H1 (cell line): Measurements from ENCODE around the gene RTN4RL2. TPM values are rescaled to one million over a fixed set of nuclear protein-coding genes. Genes with fewer than 3 reads are reported as not detected.

ENCODE experiments used
- CTCF ChIA-PET: fragments of 300-600 bp; sonication (Branson Sonifier 250); formaldehyde crosslinking; loops from one replicate; lab custom pipeline; 2021; ENCODE audit not compliant: partially characterized antibody; lab: Charles Lee
- POLR2A ChIA-PET: fragments of 300-600 bp; sonication (Branson Sonifier 250); formaldehyde crosslinking; loops from one replicate; lab custom pipeline; 2021; ENCODE audit warnings: inconsistent platforms; ENCODE audit not compliant: partially characterized antibody; lab: Charles Lee
- DNase-seq, 2 experiments: peaks; one replicate each; pipeline versions ENCODE4 v3.0.0 to v3.0.0-alpha.2; 2010 to 2022; ENCODE audit warnings: low spot score in 2 of 2, low read depth in 1 of 2, mixed read lengths in 1 of 2
- FAIRE-seq: peaks from 2 replicates; lab custom pipeline; 2011; peaks lifted over from hg19 to GRCh38; lab: Jason Lieb, UNC
- H2AFZ ChIP-seq: 2 replicates; pipeline ENCODE4 v1.8.1; 2012; ENCODE audit warnings: low read length, inconsistent platforms
- H2AK5ac ChIP-seq: 2 replicates; pipeline ENCODE4 v1.6.1; 2013; ENCODE audit warnings: low read depth, low read length
- H2BK120ac ChIP-seq: replicated peaks from 2 replicates; pipeline ENCODE3; 2013; ENCODE audit warnings: low read depth, low read length, inconsistent platforms
- H2BK12ac ChIP-seq: 2 replicates; pipeline ENCODE4 v1.6.1; 2013; ENCODE audit warnings: low read depth, low read length
- H2BK15ac ChIP-seq: 2 replicates; pipeline ENCODE4 v1.6.1; 2013; ENCODE audit warnings: low read length
- H2BK20ac ChIP-seq: 2 replicates; pipeline ENCODE4 v1.6.1; 2013; ENCODE audit warnings: low read length
- H2BK5ac ChIP-seq: 2 replicates; pipeline ENCODE4 v1.6.1; 2013; ENCODE audit warnings: low read depth, low read length
- H3K14ac ChIP-seq: 2 replicates; pipeline ENCODE4 v1.6.1; 2013; ENCODE audit warnings: inconsistent platforms; ENCODE audit not compliant: insufficient read length
- H3K18ac ChIP-seq: 2 replicates; pipeline ENCODE4 v1.6.1; 2013; ENCODE audit warnings: low read length; ENCODE audit errors: extremely low read depth
- H3K23ac ChIP-seq: 2 replicates; pipeline ENCODE4 v1.6.1; 2013; ENCODE audit warnings: inconsistent platforms; ENCODE audit not compliant: insufficient read length
- H3K23me2 ChIP-seq: 2 replicates; pipeline ENCODE4 v1.6.1; 2013; ENCODE audit warnings: low read depth, low read length
- H3K27ac ChIP-seq: 2 replicates; pipeline ENCODE4 v1.6.1; 2011; ENCODE audit warnings: low read depth, low read length, inconsistent platforms
- H3K27me3 ChIP-seq, 4 experiments: replicated peaks in 1 of 4; 1 replicate in 1 of 4; 2 replicates in 3 of 4; pipeline versions ENCODE4 v1.6.1 to v1.8.1; 2011 to 2013; ENCODE audit warnings: low read length in 3 of 4, mild to moderate bottlenecking in 3 of 4, inconsistent platforms in 2 of 4, mixed read lengths in 2 of 4, moderate library complexity in 1 of 4; ENCODE audit not compliant: control insufficient read depth in 3 of 4, insufficient read depth in 3 of 4; ENCODE audit errors: extremely low read depth in 1 of 4
- H3K36me3 ChIP-seq, 4 experiments: 2 replicates each; pipeline versions ENCODE4 v1.6.1 to v1.8.1; 2011 to 2013; ENCODE audit warnings: mild to moderate bottlenecking in 4 of 4, low read length in 3 of 4, moderate library complexity in 2 of 4, control low read depth in 1 of 4, inconsistent platforms in 1 of 4; ENCODE audit not compliant: insufficient read depth in 4 of 4, control insufficient read depth in 2 of 4
- H3K4ac ChIP-seq: replicated peaks from 2 replicates; pipeline ENCODE3; 2013; ENCODE audit warnings: low read length, low read depth, mixed read lengths, inconsistent platforms; ENCODE audit not compliant: insufficient read length
- H3K4me1 ChIP-seq, 4 experiments: replicated peaks in 1 of 4; 1 replicate in 1 of 4; 2 replicates in 3 of 4; pipeline versions ENCODE4 v1.6.1 to v1.8.1; 2011 to 2013; ENCODE audit warnings: low read length in 3 of 4, inconsistent platforms in 2 of 4, mixed read lengths in 1 of 4; ENCODE audit not compliant: insufficient read depth in 4 of 4, control insufficient read depth in 3 of 4
- H3K4me2 ChIP-seq, 2 experiments: 2 replicates each; pipeline versions ENCODE4 v1.6.1 to v1.8.1; 2011 to 2013; ENCODE audit warnings: low read depth in 2 of 2, low read length in 2 of 2, control low read depth in 1 of 2, inconsistent platforms in 1 of 2, mild to moderate bottlenecking in 1 of 2; ENCODE audit not compliant: insufficient read depth in 1 of 2
- H3K4me3 ChIP-seq, 4 experiments: fragments of 200-600, 300-600 bp in 1 of 4; sonication (generic), shearing (Covaris generic), sonication (Bioruptor Twin) in 1 of 4; 2 replicates each; pipeline versions ENCODE4 v1.5.1 to v1.8.1; 2011 to 2016; ENCODE audit warnings: low read length in 4 of 4, low read depth in 3 of 4, control low read depth in 2 of 4, inconsistent platforms in 2 of 4, mild to moderate bottlenecking in 2 of 4, mixed read lengths in 1 of 4, moderate library complexity in 1 of 4; ENCODE audit not compliant: insufficient read depth in 2 of 4; ENCODE audit errors: extremely low read depth in 1 of 4
- H3K56ac ChIP-seq: replicated peaks from 2 replicates; pipeline ENCODE3; 2013; ENCODE audit warnings: low read depth, mild to moderate bottlenecking, mixed read lengths, low read length, inconsistent platforms; ENCODE audit not compliant: insufficient read length
- H3K79me1 ChIP-seq: 2 replicates; pipeline ENCODE4 v1.6.1; 2013; ENCODE audit warnings: low read depth, low read length, control low read depth
- H3K79me2 ChIP-seq, 2 experiments: 2 replicates each; pipeline versions ENCODE4 v1.6.1 to v1.8.1; 2012 to 2013; ENCODE audit warnings: low read length in 2 of 2, mild to moderate bottlenecking in 2 of 2, inconsistent platforms in 1 of 2; ENCODE audit not compliant: insufficient read depth in 2 of 2, control insufficient read depth in 1 of 2
- H3K9ac ChIP-seq, 4 experiments: replicated peaks in 1 of 4; 1 replicate in 1 of 4; 2 replicates in 3 of 4; pipeline versions ENCODE4 v1.6.1 to v1.8.1; 2011 to 2013; ENCODE audit warnings: low read depth in 3 of 4, low read length in 3 of 4, control low read depth in 2 of 4, mild to moderate bottlenecking in 2 of 4, moderate library complexity in 2 of 4, inconsistent platforms in 1 of 4; ENCODE audit errors: extremely low read depth in 1 of 4
- H3K9me3 ChIP-seq, 2 experiments: 2 replicates each; pipeline versions ENCODE4 v1.6.1 to v1.8.1; 2012 to 2013; ENCODE audit warnings: mild to moderate bottlenecking in 2 of 2, moderate library complexity in 2 of 2, control low read depth in 1 of 2, inconsistent platforms in 1 of 2, low read depth in 1 of 2, low read length in 1 of 2, mixed read lengths in 1 of 2; ENCODE audit not compliant: insufficient read depth in 2 of 2
- H4K20me1 ChIP-seq, 2 experiments: replicated peaks in 1 of 2; 2 replicates each; pipeline versions ENCODE3 to v1.8.1; 2011 to 2013; ENCODE audit warnings: inconsistent platforms in 2 of 2, low read length in 2 of 2, mild to moderate bottlenecking in 1 of 2; ENCODE audit not compliant: insufficient read depth in 2 of 2, control insufficient read depth in 1 of 2
- H4K5ac ChIP-seq: 2 replicates; pipeline ENCODE4 v1.6.1; 2013; ENCODE audit warnings: low read length, low read depth, mixed read lengths, inconsistent platforms; ENCODE audit not compliant: insufficient read length
- H4K8ac ChIP-seq: 2 replicates; pipeline ENCODE4 v1.8.0; 2013; ENCODE audit warnings: mild to moderate bottlenecking, moderate library complexity, low read length, inconsistent platforms; ENCODE audit not compliant: insufficient read depth; ENCODE audit errors: extremely low read depth
- H4K91ac ChIP-seq: replicated peaks from 2 replicates; pipeline ENCODE3; 2013; ENCODE audit warnings: low read length, mixed read lengths, inconsistent platforms; ENCODE audit not compliant: insufficient read length
- KDM1A ChIP-seq: fragments of 200-600, 300-600 bp; sonication (generic); IDR thresholded peaks from 2 replicates; pipeline ENCODE4 v1.7.1; 2016; ENCODE audit warnings: mild to moderate bottlenecking, low read length, borderline replicate concordance
- RAD21 ChIP-seq, 2 experiments: IDR thresholded peaks in 1 of 2; conservative IDR thresholded peaks in 1 of 2; 2 replicates each; pipeline ENCODE4 v1.6.1; 2011; ENCODE audit warnings: low read depth in 2 of 2, low read length in 2 of 2, improper control_type of control experiment in 1 of 2, inconsistent platforms in 1 of 2, mild to moderate bottlenecking in 1 of 2, moderate library complexity in 1 of 2
- WGBS, 2 experiments: shearing (Covaris generic) in 1 of 2; methylation state at CpG; one replicate each; pipeline versions ENCODE4 v1.1.6 to v1.1.7; 2013 to 2015; ENCODE audit warnings: low lambda C conversion rate in 2 of 2, mixed read lengths in 2 of 2, inconsistent platforms in 1 of 2, low coverage in 1 of 2, missing lambda C conversion rate in 1 of 2; ENCODE audit not compliant: insufficient replicate concordance in 2 of 2, insufficient coverage in 1 of 2, insufficient read length in 1 of 2; ENCODE audit errors: extremely low coverage in 1 of 2, missing lambda C conversion rate in 1 of 2; 5-methylcytosine and 5-hydroxymethylcytosine counted together
- polyA plus RNA-seq, 7 experiments: library from polyadenylated mRNA; depleted of rRNA in 3 of 7; stranded (reverse) in 5 of 7; unstranded in 2 of 7; fragments of >200 nt in 5 of 7; fragments of 200-250 nt in 2 of 7; gene quantifications; 1 replicate in 5 of 7; 2 replicates in 1 of 7; 4 replicates in 1 of 7; pipeline versions ENCODE4 v1.2.1 to v1.2.3, GENCODE V29; 2011 to 2013; ENCODE audit warnings: missing spikeins in 2 of 7, mixed read lengths in 2 of 7
- total RNA-seq: library from RNA; stranded (reverse); fragmentation: NEBNext Ultra II Directional; extraction: Animal tissue kit (Norgen Biotek cat#: 25700); gene quantifications from 2 replicates; pipeline ENCODE4 v1.2.1, GENCODE V29; 2021

Gene RTN4RL2
- total and polyA plus RNA-seq, 2 of the 8 experiments (the other 6 are each of a cell fraction or from before 2014, with no cell fraction given): 11.4 to 23.7 TPM

GRCh38 chr11:57469268-57469667 lies 8.9 kb downstream of the RTN4RL2 start:
- Histone ChIP-seq H3K36me3 (peaks cover 0 to 11% (median 6%) of the 10 kb centered on the region in 4 experiments; a peak in 4 of 8 replicates), H2AK5ac (no peak overlapping the region), H3K27ac (no peak overlapping the region), H3K9ac (no peak overlapping the region), H2BK120ac (no peak overlapping the region), H3K56ac (no peak overlapping the region), H3K4me3 (no peak overlapping the region), H4K91ac (no peak overlapping the region), H3K27me3 (peaks cover 0 to 2% (median under 1%) of the 10 kb centered on the region in 4 experiments; a peak in 2 of 7 replicates), H4K5ac (no peak overlapping the region), H2BK20ac (no peak overlapping the region), H3K4me2 (peak overlapping the region in 1 of 2 experiments; percentile 42; a peak in 1 of 4 replicates), H2BK15ac (no peak overlapping the region), H3K79me1 (no peaks in the 10 kb centered on the region), H3K9me3 (no peaks in the 10 kb centered on the region), H3K23ac (no peak overlapping the region), H3K23me2 (no peaks in the 10 kb centered on the region), H3K4me1 (peaks cover 2 to 23% (median 19%) of the 10 kb centered on the region in 4 experiments), H4K20me1 (peaks cover 3 to 9% of the 10 kb centered on the region in 2 experiments), H2BK5ac (no peak overlapping the region), H4K8ac (no peak overlapping the region), H3K79me2 (0 out of 4 replicates have a peak, but pooled peaks cover 0 to under 1% of the 10 kb centered on the region in 2 experiments), H2AFZ (no peak overlapping the region), H3K14ac (no peak overlapping the region), H3K4ac (no peak overlapping the region), H2BK12ac (no peak overlapping the region), H3K18ac (no peak overlapping the region)
- ChIA-PET CTCF (interaction anchor here (1.1 kb wide), 1 partner anchor 95 kb away, joined by 3 read pairs; no protein-coding TSS in a partner anchor), POLR2A (interaction anchor here (0.6 to 1.6 kb wide), 2 partner anchors 8 to 103 kb away, joined by 3 to 4 read pairs; partner anchors contain the start of gene RTN4RL2)
- WGBS, 2 experiments: 89% methylated on average over 5 of the region's 5 CpGs; no CpG with 5 or more reads in 1 of the 2 experiments
- no peak for FAIRE-seq
- peak; percentile 55; the same call in 1 of the 2 replicates for TF ChIP-seq KDM1A
- no peak for TF ChIP-seq RAD21 (IDR thresholded peaks at IDR 0.05 in 1 of 2, conservative IDR thresholded peaks at IDR 0.05 in 1 of 2; ENCODE audit: low read depth in 2 of 2, low read length in 2 of 2)
- DNase-seq: no peak
